Esophagus squamous epithelium (tissue), 5 donors: Measurements from ENCODE around the gene DNAH3. TPM values are rescaled to one million over a fixed set of nuclear protein-coding genes. Genes with fewer than 3 reads are reported as not detected.

Source experiments
- DNase-seq: peaks from one replicate; lab custom pipeline; 2025; lab: John Stamatoyannopoulos, UW
- H3K27ac ChIP-seq, 4 donors: fragments of 200-600 bp; sonication (generic); one replicate each; pipeline ENCODE4 v1.5.1; 2016 to 2019; ENCODE audit warnings: mild to moderate bottlenecking in 1 of 4
- H3K27me3 ChIP-seq, 4 donors: fragments of 200-600 bp; sonication (generic); 1 replicate in 3 of 4; 2 replicates in 1 of 4; pipeline versions ENCODE4 v1.5.1 to v1.6.0; 2017 to 2021; ENCODE audit warnings: antibody characterized with exemption in 1 of 4
- H3K36me3 ChIP-seq, 3 donors: fragments of 200-600 bp; sonication (generic); one replicate each; pipeline ENCODE4 v1.5.1; 2016 to 2019
- H3K4me1 ChIP-seq, 3 donors: fragments of 200-600 bp; sonication (generic); one replicate each; pipeline ENCODE4 v1.5.1; 2017 to 2019
- H3K4me3 ChIP-seq, 4 donors: fragments of 200-600 bp; sonication (generic); 1 replicate in 3 of 4; 2 replicates in 1 of 4; pipeline ENCODE4 v1.5.1; 2016 to 2019; ENCODE audit warnings: mild to moderate bottlenecking in 2 of 4, moderate library complexity in 1 of 4
- H3K9me3 ChIP-seq, 3 donors: fragments of 200-600 bp; sonication (generic); one replicate each; pipeline ENCODE4 v1.5.1; 2016 to 2019
- POLR2A ChIP-seq, 4 donors: fragments of 450-650 bp; IDR thresholded peaks; one replicate each; pipeline ENCODE4 v1.6.1; 2017; ENCODE audit warnings: antibody characterized with exemption in 4 of 4, mild to moderate bottlenecking in 4 of 4, moderate library complexity in 3 of 4
- WGBS, 2 donors: methylation state at CpG; one replicate each; pipeline ENCODE4 v1.1.5; 2018; 5-methylcytosine and 5-hydroxymethylcytosine counted together
- intact Hi-C: fragments of 100-400 bp; cut with DNase I; formaldehyde crosslinking; loops from one replicate; pipeline ENCODE4 v1.15.0; 2022
- total RNA-seq, 4 donors: library from RNA; depleted of rRNA; stranded (reverse); fragments of >200 nt; gene quantifications; one replicate each; pipeline ENCODE4 v1.1.0, GENCODE V29; 2016
- TF ChIP-seq, protein P1 (sequence below), 6 experiments: fragments of 450-650 bp in 4 of 6; fragments of 200-600 bp in 2 of 6; sonication (generic) in 2 of 6; IDR thresholded peaks; one replicate each; pipeline ENCODE4 v1.5.1; 2016 to 2019; ENCODE audit warnings: antibody characterized with exemption in 6 of 6, mild to moderate bottlenecking in 4 of 6, moderate library complexity in 4 of 6
- donor health status: DM: yes; HTN: yes; CAD: no.

DNAH3 gene
- total RNA-seq, 4 donors from 2014 or later = 0.57 TPM; not detected in 2

GRCh38 chr16:21167929-21168602, 17.4 kb upstream of the DNAH3 start:
- Histone ChIP-seq H3K27me3 (no peaks in the 10 kb centered on the region), H3K4me1 (peaks cover 0 to 32% (median 11%) of the 10 kb centered on the region in 3 donors), H3K4me3 (no peak overlapping the region), H3K36me3 (peaks cover 11 to 91% (median 40%) of the 10 kb centered on the region in 3 donors), H3K9me3 (no peaks in the 10 kb centered on the region), H3K27ac (no peak overlapping the region)
- no peak for DNase-seq
- WGBS, 2 donors = 96 to 98% methylated on average over 8 of the region's 12 CpGs
- intact Hi-C loops = no loop called here
- TF ChIP-seq, protein P1, sequence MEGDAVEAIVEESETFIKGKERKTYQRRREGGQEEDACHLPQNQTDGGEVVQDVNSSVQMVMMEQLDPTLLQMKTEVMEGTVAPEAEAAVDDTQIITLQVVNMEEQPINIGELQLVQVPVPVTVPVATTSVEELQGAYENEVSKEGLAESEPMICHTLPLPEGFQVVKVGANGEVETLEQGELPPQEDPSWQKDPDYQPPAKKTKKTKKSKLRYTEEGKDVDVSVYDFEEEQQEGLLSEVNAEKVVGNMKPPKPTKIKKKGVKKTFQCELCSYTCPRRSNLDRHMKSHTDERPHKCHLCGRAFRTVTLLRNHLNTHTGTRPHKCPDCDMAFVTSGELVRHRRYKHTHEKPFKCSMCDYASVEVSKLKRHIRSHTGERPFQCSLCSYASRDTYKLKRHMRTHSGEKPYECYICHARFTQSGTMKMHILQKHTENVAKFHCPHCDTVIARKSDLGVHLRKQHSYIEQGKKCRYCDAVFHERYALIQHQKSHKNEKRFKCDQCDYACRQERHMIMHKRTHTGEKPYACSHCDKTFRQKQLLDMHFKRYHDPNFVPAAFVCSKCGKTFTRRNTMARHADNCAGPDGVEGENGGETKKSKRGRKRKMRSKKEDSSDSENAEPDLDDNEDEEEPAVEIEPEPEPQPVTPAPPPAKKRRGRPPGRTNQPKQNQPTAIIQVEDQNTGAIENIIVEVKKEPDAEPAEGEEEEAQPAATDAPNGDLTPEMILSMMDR (IDR thresholded peaks at IDR 0.05) = no peak
- no peak for TF ChIP-seq POLR2A (IDR thresholded peaks at IDR 0.05)

GRCh38 chr16:21167360-21167759, 16.7 kb upstream of the DNAH3 start:
- DNase-seq = no peak
- intact Hi-C loops = no loop called here
- Histone ChIP-seq H3K27ac (no peak overlapping the region), H3K9me3 (no peaks in the 10 kb centered on the region), H3K27me3 (no peaks in the 10 kb centered on the region), H3K4me3 (no peak overlapping the region), H3K36me3 (peaks cover 11 to 91% (median 36%) of the 10 kb centered on the region in 3 donors), H3K4me1 (peaks cover 4 to 39% (median 16%) of the 10 kb centered on the region in 3 donors)
- 80 to 88% methylated on average over 4 to 9 of the region's 9 CpGs for WGBS, 2 donors
- TF ChIP-seq POLR2A (IDR thresholded peaks at IDR 0.05) = no peak
- TF ChIP-seq, protein P1 (IDR thresholded peaks at IDR 0.05) = no peak

GRCh38 chr16:21166561-21166961, 15.9 kb upstream of the DNAH3 start:
- TF ChIP-seq, protein P1 (IDR thresholded peaks at IDR 0.05) = no peak
- TF ChIP-seq POLR2A (IDR thresholded peaks at IDR 0.05) = no peak
- WGBS, 2 donors = 83 to 88% methylated on average over 5 to 8 of the region's 9 CpGs
- H3K4me1 ChIP-seq = peaks cover 4 to 47% (median 24%) of the 10 kb centered on the region in 3 donors
- H3K27me3 ChIP-seq = no peaks in the 10 kb centered on the region
- no peak overlapping the region for H3K4me3 ChIP-seq
- DNase-seq = no peak
- intact Hi-C loops = no loop called here
- H3K9me3 ChIP-seq = no peaks in the 10 kb centered on the region
- no peak overlapping the region for H3K27ac ChIP-seq
- peaks cover 11 to 91% (median 29%) of the 10 kb centered on the region in 3 donors for H3K36me3 ChIP-seq

DNA sequence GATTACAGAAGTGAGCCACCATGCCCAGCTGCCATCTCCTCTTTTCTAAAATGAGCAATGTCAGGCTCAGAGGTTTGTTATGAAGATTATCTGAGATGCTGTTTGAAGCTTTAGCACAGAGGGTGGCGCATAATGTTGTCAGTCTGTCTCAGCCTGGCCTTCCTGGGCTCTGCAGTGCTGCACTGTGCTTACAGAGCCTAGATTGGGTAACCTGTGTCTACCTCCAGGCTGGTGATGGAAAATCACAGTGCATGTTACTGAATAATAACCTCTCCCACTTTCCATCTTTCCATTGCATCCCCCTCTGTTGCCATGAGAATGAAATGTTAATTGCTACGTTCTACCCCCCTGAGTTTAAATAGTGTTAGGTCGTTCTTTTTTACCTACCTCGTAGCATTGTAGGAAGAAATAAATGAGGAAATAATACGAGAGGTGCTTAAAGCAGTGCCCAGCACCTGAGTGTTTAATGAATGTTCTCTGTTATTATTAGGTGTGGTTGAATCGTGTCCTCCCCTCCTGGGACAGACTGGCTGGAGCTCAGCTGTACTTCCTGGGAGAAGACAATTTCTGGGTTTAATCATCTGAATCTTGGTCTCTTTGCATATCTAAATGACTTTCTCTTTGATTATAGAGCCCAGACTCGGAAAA, 14.0 kb upstream of the DNAH3 start:
- no peak for DNase-seq

More for the DNA sequence above, 14.0 kb upstream of the DNAH3 start:
- H3K4me1 ChIP-seq = peaks cover 4 to 57% (median 34%) of the 10 kb centered on the region in 3 donors
- H3K4me3 ChIP-seq = no peak overlapping the region
- no peak for TF ChIP-seq POLR2A (IDR thresholded peaks at IDR 0.05)
- TF ChIP-seq, protein P1 (IDR thresholded peaks at IDR 0.05) = no peak
- intact Hi-C loops = no loop called here
- no peaks in the 10 kb centered on the region for H3K9me3 ChIP-seq
- no peak overlapping the region for H3K27ac ChIP-seq
- H3K36me3 ChIP-seq = peaks cover 0 to 79% (median 15%) of the 10 kb centered on the region in 3 donors
- H3K27me3 ChIP-seq = no peaks in the 10 kb centered on the region
- 93% methylated on average over 7 of the region's 7 CpGs for WGBS, 2 donors
